ENCODE results near the gene TEDC1.

Gene TEDC1

DNA sequence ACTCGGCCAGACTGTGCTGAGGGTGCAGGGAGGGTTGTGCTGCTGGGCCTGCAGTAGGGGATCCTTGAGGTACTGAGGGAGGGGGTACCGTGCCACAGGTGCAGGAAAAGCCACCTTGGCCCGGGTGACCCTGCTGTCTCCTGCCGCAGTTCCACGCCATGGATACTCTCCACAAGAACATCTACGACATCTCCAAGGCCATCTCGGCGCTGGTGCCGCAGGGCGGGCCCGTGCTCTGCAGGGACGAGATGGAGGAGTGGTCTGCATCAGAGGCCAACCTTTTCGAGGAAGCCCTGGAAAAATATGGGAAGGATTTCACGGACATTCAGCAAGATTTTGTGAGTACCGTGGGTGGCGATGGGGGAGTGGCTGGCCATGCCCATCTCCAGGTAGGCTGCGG lies 30.4 kb upstream of the TEDC1 start:
- H3K18ac ChIP-seq (ENCODE audit: low read length) = no peak overlapping the region
- H3K23ac ChIP-seq (ENCODE audit: low read length) = no peak overlapping the region
- no peak overlapping the region for H2BK120ac ChIP-seq (ENCODE audit: low read depth, low read length)
- H4K5ac ChIP-seq (ENCODE audit: low read length) = no peak overlapping the region
- no peak overlapping the region for H3K27ac ChIP-seq (ENCODE audit: low read depth, low read length)
- H2BK5ac ChIP-seq (ENCODE audit: low read length) = no peak overlapping the region
- no peak overlapping the region for H2AK5ac ChIP-seq (ENCODE audit: low read length)
- no CpG with 5 or more reads among the region's 17 CpGs for WGBS (ENCODE audit: extremely low coverage, insufficient coverage, low lambda C conversion rate)
- H3K79me2 ChIP-seq (ENCODE audit: control insufficient read depth, insufficient read depth, low read length) = no peaks in the 10 kb centered on the region
- no peak overlapping the region for H2BK15ac ChIP-seq (replicated peaks; ENCODE audit: low read depth)
- no peaks in the 10 kb centered on the region for H3K4me1 ChIP-seq (ENCODE audit: control insufficient read depth, low read depth, low read length)
- no peak for DNase-seq
- H3K79me1 ChIP-seq (ENCODE audit: low read length) = no peaks in the 10 kb centered on the region
- no peak overlapping the region for H3K4me3 ChIP-seq (ENCODE audit: low read length)
- H3K9ac ChIP-seq (ENCODE audit: low read length) = no peak overlapping the region
- H3K56ac ChIP-seq (ENCODE audit: low read length) = no peak overlapping the region
- no peak overlapping the region for H3K4ac ChIP-seq (ENCODE audit: low read depth, low read length)
- no peak overlapping the region for H3K4me2 ChIP-seq (ENCODE audit: low read length)
- H4K8ac ChIP-seq (ENCODE audit: low read depth, low read length) = no peak overlapping the region
- no peaks in the 10 kb centered on the region for H3K27me3 ChIP-seq (ENCODE audit: insufficient read depth, low read length, poor library complexity)
- peaks cover 16% of the 10 kb centered on the region for H3K36me3 ChIP-seq (ENCODE audit: control insufficient read depth, insufficient read depth, low read length)

DNA sequence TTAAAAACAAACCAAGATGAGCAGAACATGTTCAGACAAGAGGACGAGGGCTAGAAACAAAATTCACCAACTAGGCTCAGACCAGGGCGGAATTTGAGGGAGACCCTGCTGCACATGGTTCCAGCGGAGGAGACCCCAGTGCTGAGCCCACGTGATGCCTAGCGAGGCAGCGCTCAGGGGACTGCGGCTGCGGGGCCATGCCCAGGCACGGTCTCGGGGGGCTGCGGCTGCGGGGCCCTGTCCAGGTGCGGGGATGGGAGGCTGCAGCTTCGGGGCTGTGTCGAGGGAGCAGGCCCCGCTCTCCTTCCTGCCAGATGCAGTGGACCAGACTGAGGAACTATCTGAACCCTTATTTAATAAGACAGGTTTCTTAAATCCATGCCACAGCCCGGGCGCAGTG lies 29.1 kb upstream of the TEDC1 start:
- no peak overlapping the region for H3K4ac ChIP-seq (ENCODE audit: low read depth, low read length)
- H3K56ac ChIP-seq (ENCODE audit: low read length) = no peak overlapping the region
- H2BK5ac ChIP-seq (ENCODE audit: low read length) = no peak overlapping the region
- no peak overlapping the region for H3K4me3 ChIP-seq (ENCODE audit: low read length)
- H4K8ac ChIP-seq (ENCODE audit: low read depth, low read length) = no peak overlapping the region
- H4K5ac ChIP-seq (ENCODE audit: low read length) = no peak overlapping the region
- no peak overlapping the region for H3K4me2 ChIP-seq (ENCODE audit: low read length)
- H3K27me3 ChIP-seq (ENCODE audit: insufficient read depth, low read length, poor library complexity) = no peaks in the 10 kb centered on the region
- no peak overlapping the region for H3K18ac ChIP-seq (ENCODE audit: low read length)
- no peak overlapping the region for H2BK15ac ChIP-seq (replicated peaks; ENCODE audit: low read depth)
- H3K4me1 ChIP-seq (ENCODE audit: control insufficient read depth, low read depth, low read length) = no peaks in the 10 kb centered on the region
- no peak overlapping the region for H2BK120ac ChIP-seq (ENCODE audit: low read depth, low read length)
- WGBS (ENCODE audit: extremely low coverage, insufficient coverage, low lambda C conversion rate) = no CpG with 5 or more reads among the region's 18 CpGs
- no peak overlapping the region for H3K27ac ChIP-seq (ENCODE audit: low read depth, low read length)
- H3K36me3 ChIP-seq (ENCODE audit: control insufficient read depth, insufficient read depth, low read length) = peaks cover 14% of the 10 kb centered on the region
- no peaks in the 10 kb centered on the region for H3K79me2 ChIP-seq (ENCODE audit: control insufficient read depth, insufficient read depth, low read length)
- H3K23ac ChIP-seq (ENCODE audit: low read length) = no peak overlapping the region
- H2AK5ac ChIP-seq (ENCODE audit: low read length) = no peak overlapping the region
- no peak overlapping the region for H3K9ac ChIP-seq (ENCODE audit: low read length)
- no peaks in the 10 kb centered on the region for H3K79me1 ChIP-seq (ENCODE audit: low read length)
- no peak for DNase-seq

DNA sequence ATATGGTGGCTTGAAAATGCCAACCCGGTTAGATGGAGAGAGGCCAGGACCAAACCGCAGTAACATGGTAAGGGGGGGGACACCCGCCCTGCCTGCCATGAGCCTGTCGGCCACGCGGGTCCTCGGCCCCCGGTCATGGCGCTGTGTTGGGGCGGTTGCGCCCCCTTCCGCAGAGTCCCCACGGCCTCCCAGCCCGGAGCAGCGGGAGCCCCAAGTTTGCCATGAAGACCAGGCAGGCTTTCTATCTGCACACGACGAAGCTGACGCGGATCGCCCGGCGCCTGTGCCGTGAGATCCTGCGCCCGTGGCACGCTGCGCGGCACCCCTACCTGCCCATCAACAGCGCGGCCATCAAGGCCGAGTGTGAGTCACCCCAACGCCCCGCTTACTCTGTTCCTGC lies 26.5 kb upstream of the TEDC1 start:
- Histone ChIP-seq H4K8ac (ENCODE audit: low read depth, low read length) (no peak overlapping the region), H3K36me3 (ENCODE audit: control insufficient read depth, insufficient read depth, low read length) (peaks cover 14% of the 10 kb centered on the region), H3K4me3 (ENCODE audit: low read length) (no peak overlapping the region), H3K79me1 (ENCODE audit: low read length) (no peaks in the 10 kb centered on the region), H3K27me3 (ENCODE audit: insufficient read depth, low read length, poor library complexity) (no peaks in the 10 kb centered on the region), H2BK15ac (replicated peaks; ENCODE audit: low read depth) (no peak overlapping the region), H3K4me2 (ENCODE audit: low read length) (no peak overlapping the region), H2AK5ac (ENCODE audit: low read length) (no peak overlapping the region), H3K27ac (ENCODE audit: low read depth, low read length) (no peak overlapping the region), H4K5ac (ENCODE audit: low read length) (no peak overlapping the region), H2BK120ac (ENCODE audit: low read depth, low read length) (no peak overlapping the region), H3K23ac (ENCODE audit: low read length) (no peak overlapping the region), H3K4ac (ENCODE audit: low read depth, low read length) (no peak overlapping the region), H3K79me2 (ENCODE audit: control insufficient read depth, insufficient read depth, low read length) (no peaks in the 10 kb centered on the region), H3K9ac (ENCODE audit: low read length) (no peak overlapping the region), H3K56ac (ENCODE audit: low read length) (no peak overlapping the region), H3K18ac (ENCODE audit: low read length) (no peak overlapping the region), H2BK5ac (ENCODE audit: low read length) (no peak overlapping the region), H3K4me1 (ENCODE audit: control insufficient read depth, low read depth, low read length) (no peaks in the 10 kb centered on the region)
- DNase-seq = no peak
- no CpG with 5 or more reads among the region's 33 CpGs for WGBS (ENCODE audit: extremely low coverage, insufficient coverage, low lambda C conversion rate)

GRCh38 chr14:105465209-105466031 lies 25.6 kb upstream of the TEDC1 start:
- Histone ChIP-seq H3K79me2 (ENCODE audit: control insufficient read depth, insufficient read depth, low read length) (no peaks in the 10 kb centered on the region), H3K9ac (ENCODE audit: low read length) (no peak overlapping the region), H3K56ac (ENCODE audit: low read length) (no peak overlapping the region), H3K4me1 (ENCODE audit: control insufficient read depth, low read depth, low read length) (no peaks in the 10 kb centered on the region), H3K27ac (ENCODE audit: low read depth, low read length) (peak overlapping the region; percentile 3), H2BK120ac (ENCODE audit: low read depth, low read length) (no peak overlapping the region), H3K4me2 (ENCODE audit: low read length) (no peak overlapping the region), H4K8ac (ENCODE audit: low read depth, low read length) (no peak overlapping the region), H3K36me3 (ENCODE audit: control insufficient read depth, insufficient read depth, low read length) (peaks cover 13% of the 10 kb centered on the region), H3K23ac (ENCODE audit: low read length) (no peak overlapping the region), H4K5ac (ENCODE audit: low read length) (no peak overlapping the region), H3K27me3 (ENCODE audit: insufficient read depth, low read length, poor library complexity) (no peaks in the 10 kb centered on the region), H2BK5ac (ENCODE audit: low read length) (no peak overlapping the region), H3K79me1 (ENCODE audit: low read length) (no peaks in the 10 kb centered on the region), H2AK5ac (ENCODE audit: low read length) (no peak overlapping the region), H3K18ac (ENCODE audit: low read length) (no peak overlapping the region), H3K4ac (ENCODE audit: low read depth, low read length) (no peak overlapping the region), H3K4me3 (ENCODE audit: low read length) (no peak overlapping the region), H2BK15ac (replicated peaks; ENCODE audit: low read depth) (no peak overlapping the region)
- peak; percentile 79 for DNase-seq
- WGBS (ENCODE audit: extremely low coverage, insufficient coverage, low lambda C conversion rate) = no CpG with 5 or more reads among the region's 20 CpGs

- H3K18ac ChIP-seq (ENCODE audit: low read length) = no peak overlapping the region
- H3K79me2 ChIP-seq (ENCODE audit: control insufficient read depth, insufficient read depth, low read length) = no peaks in the 10 kb centered on the region
- H3K36me3 ChIP-seq (ENCODE audit: control insufficient read depth, insufficient read depth, low read length) = peaks cover 6% of the 10 kb centered on the region
- H3K27me3 ChIP-seq (ENCODE audit: insufficient read depth, low read length, poor library complexity) = no peaks in the 10 kb centered on the region
- H4K5ac ChIP-seq (ENCODE audit: low read length) = no peak overlapping the region
- H3K9ac ChIP-seq (ENCODE audit: low read length) = no peak overlapping the region
- no peak overlapping the region for H2BK5ac ChIP-seq (ENCODE audit: low read length)
- H3K4me3 ChIP-seq (ENCODE audit: low read length) = no peak overlapping the region
- no CpG with 5 or more reads among the region's 53 CpGs for WGBS (ENCODE audit: extremely low coverage, insufficient coverage, low lambda C conversion rate)
- H3K4ac ChIP-seq (ENCODE audit: low read depth, low read length) = no peak overlapping the region
- no peak overlapping the region for H2BK120ac ChIP-seq (ENCODE audit: low read depth, low read length)
- H4K8ac ChIP-seq (ENCODE audit: low read depth, low read length) = no peak overlapping the region
- H2AK5ac ChIP-seq (ENCODE audit: low read length) = no peak overlapping the region
- H3K56ac ChIP-seq (ENCODE audit: low read length) = no peak overlapping the region
- H3K4me2 ChIP-seq (ENCODE audit: low read length) = no peak overlapping the region
- DNase-seq = no peak
- H3K79me1 ChIP-seq (ENCODE audit: low read length) = no peaks in the 10 kb centered on the region
- H3K23ac ChIP-seq (ENCODE audit: low read length) = no peak overlapping the region
- H2BK15ac ChIP-seq (replicated peaks; ENCODE audit: low read depth) = no peak overlapping the region
- H3K4me1 ChIP-seq (ENCODE audit: control insufficient read depth, low read depth, low read length) = no peaks in the 10 kb centered on the region
- no peak overlapping the region for H3K27ac ChIP-seq (ENCODE audit: low read depth, low read length)
Observed at GRCh38 chr14:105466531-105467248, 24.4 kb upstream of the TEDC1 start.

Data from mesendoderm (in vitro differentiated cells).